Measurements from ENCODE around the gene FHL1. TPM values are rescaled to one million over a fixed set of nuclear protein-coding genes. Genes with fewer than 3 reads are reported as not detected.

FHL1 gene
- total and polyA plus RNA-seq, 2 donors (not counting 3 experiments of a cell fraction or from before 2014, with no cell fraction given): 50.6 to 59.4 TPM

- no peaks in the 10 kb centered on the region for H4K20me1 ChIP-seq (replicated peaks; ENCODE audit: control insufficient read depth, extremely low read depth, insufficient read depth, low read length)
- H3K36me3 ChIP-seq (ENCODE audit: control insufficient read depth in 2 of 2, extremely low read depth in 1 of 2, insufficient read depth in 2 of 2, low read length in 2 of 2): no peaks in the 10 kb centered on the region
- H3K9me1 ChIP-seq (replicated peaks; ENCODE audit: control insufficient read depth, extremely low read depth, insufficient read depth, low read length): no peaks in the 10 kb centered on the region
- peak overlapping the region; percentile 31 for H3K9ac ChIP-seq (replicated peaks; ENCODE audit: extremely low read depth, insufficient read depth, low read length)
- DNase-seq (ENCODE audit: low read depth, low spot score) (no peak), FAIRE-seq (peak; percentile 46)
- dilution Hi-C loops (cut with MboI; ENCODE audit: extremely low pct_ligation_motif_present, low sequenced_read_pairs) (no loop called here), intact Hi-C loops (cut with micrococcal nuclease) (loop anchor here (5.0 kb wide), 3 partner anchors 91 to 119 kb away; no protein-coding TSS in a partner anchor)
- peaks cover 0 to 2% of the 10 kb centered on the region in 2 experiments for H3K27me3 ChIP-seq (ENCODE audit: control insufficient read depth in 2 of 2, insufficient read depth in 2 of 2, low read length in 2 of 2)
- no peak for TF ChIP-seq JUN (IDR thresholded peaks at IDR 0.05; ENCODE audit: borderline replicate concordance, insufficient read depth, insufficient read length, low read depth)
- no peak for TF ChIP-seq MAX (IDR thresholded peaks at IDR 0.05; ENCODE audit: insufficient read depth, insufficient read length)
- no peak for TF ChIP-seq POLR2AphosphoS5 (IDR thresholded peaks at IDR 0.05; ENCODE audit: insufficient read depth, low read depth, low read length)
- no peak for TF ChIP-seq FOS (IDR thresholded peaks at IDR 0.05; ENCODE audit: borderline replicate concordance, insufficient read depth, low read length)
- no peak for TF ChIP-seq EZH2 (IDR thresholded peaks at IDR 0.05; ENCODE audit: borderline replicate concordance, low read depth, low read length, severe bottlenecking)
- TF ChIP-seq CTCF (IDR thresholded peaks at IDR 0.05; ENCODE audit: extremely low read depth in 1 of 2, insufficient read depth in 1 of 2, low read depth in 1 of 2, low read length in 2 of 2): no peak
- TF ChIP-seq POLR2A (IDR thresholded peaks at IDR 0.05; ENCODE audit: low read depth, low read length): no peak
- BruUV-seq (replicated peaks): no TSS peak
- H3K9me3 ChIP-seq (replicated peaks; ENCODE audit: control insufficient read depth, insufficient read depth, low read length): no peaks in the 10 kb centered on the region
- H3K4me1 ChIP-seq (ENCODE audit: control insufficient read depth, extremely low read depth, insufficient read depth, low read length): peaks cover 2% of the 10 kb centered on the region
- ChIA-PET CTCF (interaction anchor here (1.7 kb wide), 1 partner anchor 120 kb away, joined by 6 read pairs; no protein-coding TSS in a partner anchor), POLR2A (interaction anchor here (0.6 kb wide), 1 partner anchor 685 kb away, joined by 3 read pairs; no protein-coding TSS in a partner anchor)
- no peak overlapping the region for H3K27ac ChIP-seq (ENCODE audit: insufficient read depth, low read depth, low read length)
- H3K79me2 ChIP-seq (ENCODE audit: control insufficient read depth, insufficient read depth, low read length): no peaks in the 10 kb centered on the region
- peak overlapping the region; percentile 67 for H3K4me2 ChIP-seq (ENCODE audit: insufficient read depth, low read length)
- peak overlapping the region in 2 of 3 experiments; percentile 61 to 62 for H3K4me3 ChIP-seq (replicated peaks in 1 of 3; ENCODE audit: insufficient read depth in 1 of 3, low read depth in 1 of 3, low read length in 3 of 3)
- H2AFZ ChIP-seq (ENCODE audit: low read depth, low read length): no peak overlapping the region
These were observed 1.1 kb downstream of the FHL1 start for GRCh38 chrX:136148391-136148790.
